ENCODE results near the gene MAP3K14. TPM values are rescaled to one million over a fixed set of nuclear protein-coding genes. Genes with fewer than 3 reads are reported as not detected.
A peak's percentile ranks its signal among the peaks of the same experiment; 100 is the strongest.

Gene MAP3K14
- total and polyA plus RNA-seq, 2 donors (not counting 1 experiment from before 2014, with no cell fraction given), result 3.6 to 5.2 TPM

GRCh38 chr17:45317111-45317928 is 500 bp upstream of the MAP3K14 start:
- Histone ChIP-seq H3K27me3 (ENCODE audit: control insufficient read depth, insufficient read depth, low read length) (no peaks in the 10 kb centered on the region), H3K27ac (ENCODE audit: insufficient read depth, low read length) (peak overlapping the region; percentile 83), H3K4me2 (ENCODE audit: extremely low read depth, insufficient read depth, low read length) (peak overlapping the region; percentile 97), H3K4me1 (ENCODE audit: control insufficient read depth, extremely low read depth, insufficient read depth, low read length) (peaks cover 45% of the 10 kb centered on the region), H3K9ac (ENCODE audit: insufficient read depth, low read length) (peak overlapping the region; percentile 61), H3K79me2 (ENCODE audit: control insufficient read depth, insufficient read depth, low read length) (peaks cover 39% of the 10 kb centered on the region), H3K36me3 (ENCODE audit: control insufficient read depth, insufficient read depth, low read length) (no peaks in the 10 kb centered on the region), H3K9me3 (ENCODE audit: control insufficient read depth, insufficient read depth, low read depth, low read length) (no peaks in the 10 kb centered on the region), H4K20me1 (ENCODE audit: control insufficient read depth, extremely low read depth, insufficient read depth, low read length) (no peaks in the 10 kb centered on the region), H2AFZ (ENCODE audit: low read length) (peak overlapping the region; percentile 81), H3K4me3 (replicated peaks in 1 of 4; ENCODE audit: control extremely low read depth in 1 of 4, insufficient read depth in 1 of 4, low read depth in 3 of 4, low read length in 4 of 4) (peak overlapping the region; percentile 38 to 52 (median 48))
- TF ChIP-seq CTCF (conservative IDR thresholded peaks at IDR 0.05 in 1 of 2, IDR thresholded peaks at IDR 0.05 in 1 of 2; ENCODE audit: low read depth in 1 of 2, low read length in 2 of 2) (no peak), EZH2 (IDR thresholded peaks at IDR 0.05; ENCODE audit: low read length, missing control alignments) (no peak)
- DNase-seq (ENCODE audit: low read depth in 2 of 2), result peak; percentile 100

- Histone ChIP-seq H3K36me3 (ENCODE audit: control insufficient read depth, insufficient read depth, low read length) (no peaks in the 10 kb centered on the region), H3K4me3 (replicated peaks in 1 of 4; ENCODE audit: control extremely low read depth in 1 of 4, insufficient read depth in 1 of 4, low read depth in 3 of 4, low read length in 4 of 4) (peak overlapping the region; percentile 52 to 96 (median 78)), H3K27me3 (ENCODE audit: control insufficient read depth, insufficient read depth, low read length) (no peaks in the 10 kb centered on the region), H3K9ac (ENCODE audit: insufficient read depth, low read length) (peak overlapping the region; percentile 91), H3K27ac (ENCODE audit: insufficient read depth, low read length) (peak overlapping the region; percentile 84), H3K79me2 (ENCODE audit: control insufficient read depth, insufficient read depth, low read length) (peaks cover 49% of the 10 kb centered on the region), H4K20me1 (ENCODE audit: control insufficient read depth, extremely low read depth, insufficient read depth, low read length) (no peaks in the 10 kb centered on the region), H3K4me1 (ENCODE audit: control insufficient read depth, extremely low read depth, insufficient read depth, low read length) (peaks cover 46% of the 10 kb centered on the region), H2AFZ (ENCODE audit: low read length) (no peak overlapping the region), H3K4me2 (ENCODE audit: extremely low read depth, insufficient read depth, low read length) (peak overlapping the region; percentile 59), H3K9me3 (ENCODE audit: control insufficient read depth, insufficient read depth, low read depth, low read length) (no peaks in the 10 kb centered on the region)
- TF ChIP-seq EZH2 (IDR thresholded peaks at IDR 0.05; ENCODE audit: low read length, missing control alignments), result no peak
- no peak for TF ChIP-seq CTCF (conservative IDR thresholded peaks at IDR 0.05 in 1 of 2, IDR thresholded peaks at IDR 0.05 in 1 of 2; ENCODE audit: low read depth in 1 of 2, low read length in 2 of 2)
- DNase-seq (ENCODE audit: low read depth in 2 of 2), result no peak
Observed at GRCh38 chr17:45315648-45316433, 979 bp downstream of the MAP3K14 start.
